ENCODE measurements around the gene CIBAR2. TPM values are rescaled to one million over a fixed set of nuclear protein-coding genes. Genes with fewer than 3 reads are reported as not detected.
A peak's percentile ranks its signal among the peaks of the same experiment; 100 is the strongest.

The CIBAR2 gene
- not detected for total RNA-seq

DNA sequence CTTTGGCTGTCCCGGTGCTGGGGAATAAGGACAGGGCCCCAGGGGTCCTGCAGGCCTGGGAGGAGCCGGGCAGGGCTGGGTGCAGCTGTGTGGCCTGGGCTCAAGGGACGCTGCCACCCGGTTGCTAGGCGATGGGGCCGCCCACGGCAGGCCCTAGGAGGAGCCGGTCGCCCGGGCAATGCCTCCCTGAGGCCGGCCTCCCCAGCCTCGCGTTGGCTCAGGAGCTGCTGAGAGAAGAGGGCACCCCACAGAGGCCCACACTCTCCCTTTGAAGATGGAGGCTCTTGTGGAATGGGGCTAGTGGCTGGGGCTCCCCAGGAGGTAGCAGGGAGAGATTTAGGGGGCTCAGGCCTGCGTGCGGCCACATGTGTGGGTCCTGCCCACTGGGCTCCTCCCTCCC lies at the start of gene CIBAR2:
Gene CIBAR2 (minus strand): TSS at position 109 of the 400 bp plus-strand sequence. CDS start 120 bp downstream, outside the sequence.
- DNase-seq (ENCODE audit: low spot score) = no peak

DNA sequence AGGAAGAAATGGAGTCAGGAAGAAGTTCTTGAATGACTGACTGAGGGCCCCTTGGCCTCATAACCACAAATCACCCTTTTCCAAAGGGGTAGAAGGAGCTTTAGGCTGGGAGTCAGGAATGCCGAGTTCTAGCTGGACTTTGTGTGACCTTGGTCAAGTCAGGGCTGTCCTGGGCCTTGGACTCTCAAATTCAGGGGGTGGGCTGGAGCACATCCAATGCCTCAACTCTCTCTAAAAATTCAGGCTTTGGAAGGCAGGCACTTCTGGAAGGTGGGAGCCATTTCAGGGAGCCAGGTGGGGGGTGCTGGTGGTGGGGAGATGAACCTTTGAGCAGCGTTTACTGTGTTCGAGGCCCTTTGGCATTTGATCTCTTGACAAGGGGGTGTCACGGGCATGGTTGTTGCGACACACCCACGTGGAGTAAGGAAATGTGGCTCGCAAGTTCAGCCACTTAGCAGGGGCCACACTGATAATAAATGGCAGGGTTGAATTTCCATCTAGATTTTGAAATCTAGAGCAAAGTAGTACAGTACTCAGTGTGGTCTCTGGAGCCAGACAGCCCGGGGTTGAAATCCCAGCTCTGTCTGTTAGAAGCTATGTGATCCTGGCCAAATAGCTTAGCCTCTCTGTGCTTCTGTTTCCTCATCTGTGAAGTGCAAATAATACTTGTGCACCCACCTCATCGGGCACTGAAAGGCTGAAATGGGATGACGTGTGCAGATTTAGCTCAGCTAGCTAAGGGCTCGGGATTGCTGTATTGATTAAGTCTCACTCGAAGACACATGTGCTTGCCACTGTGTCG lies 47.1 kb upstream of the CIBAR2 start:
- no peak for DNase-seq (ENCODE audit: low spot score)

DNA sequence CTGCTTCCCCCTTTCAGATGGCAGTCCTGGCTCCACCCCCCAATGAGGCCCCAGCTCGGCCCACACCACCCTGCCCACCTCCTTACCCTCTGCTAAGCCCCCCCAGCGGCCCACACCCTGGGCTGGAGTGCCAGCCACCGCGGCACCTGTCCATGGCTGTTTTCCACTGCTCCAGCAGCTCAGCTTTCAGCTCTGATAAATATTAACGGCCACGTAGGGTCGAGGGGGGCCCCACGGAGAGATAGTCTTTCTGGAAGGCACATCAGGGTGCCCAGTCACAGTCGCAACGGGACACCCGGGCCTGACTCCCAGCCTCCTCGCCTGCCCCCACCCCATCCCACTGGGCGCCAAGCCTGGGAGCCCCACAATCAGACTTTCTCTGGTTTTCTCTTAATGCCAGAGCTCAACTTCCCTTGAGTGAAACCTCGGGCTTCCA lies 46.5 kb upstream of the CIBAR2 start:
- DNase-seq (ENCODE audit: low spot score) = no peak

DNA sequence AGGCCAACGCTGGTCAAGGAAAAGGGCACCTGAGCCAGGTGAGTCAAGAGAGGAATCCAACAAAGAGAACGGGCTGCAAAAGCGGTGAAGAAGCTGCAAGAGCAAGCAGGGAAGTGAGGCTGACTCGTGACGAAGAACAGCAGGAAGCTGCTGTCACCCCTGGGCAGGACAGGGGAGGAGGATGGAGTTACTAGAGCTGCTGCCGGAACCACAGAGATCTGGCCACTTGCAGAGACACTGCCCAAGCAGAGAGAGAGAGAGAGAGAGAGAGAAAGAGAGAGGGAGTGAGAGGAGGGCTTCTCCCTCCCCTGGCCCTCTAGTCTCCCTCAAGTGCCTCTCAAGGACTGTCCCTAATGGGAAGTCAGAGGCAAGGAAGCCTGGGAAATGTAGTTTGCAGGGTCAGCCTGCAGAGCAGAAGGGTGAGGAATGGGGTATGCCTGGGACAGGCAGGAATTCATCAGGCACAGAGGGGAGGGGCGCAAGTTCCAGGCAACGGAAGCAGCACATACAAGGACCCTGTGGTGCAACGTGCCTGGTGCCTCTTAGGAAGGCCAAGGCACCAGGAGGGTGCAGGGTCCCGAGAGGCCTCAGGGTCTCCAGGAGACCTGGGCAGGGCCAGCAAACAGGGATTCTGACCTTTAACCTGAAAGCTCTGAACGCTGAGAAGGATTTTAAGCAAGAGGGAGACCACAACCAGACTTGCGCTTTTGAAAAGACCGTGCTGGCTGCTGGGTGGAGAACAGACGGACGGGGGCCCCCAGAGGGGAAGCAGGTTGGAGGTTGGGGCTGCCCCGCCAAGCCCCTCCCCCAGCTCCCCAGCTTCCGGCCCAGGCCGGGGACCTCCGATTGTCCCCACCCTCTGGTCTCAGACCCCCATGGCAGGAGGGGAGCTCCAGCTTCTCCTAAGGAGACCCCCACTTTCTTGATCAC lies 45.8 kb upstream of the CIBAR2 start:
- DNase-seq (ENCODE audit: low spot score) = no peak

DNA sequence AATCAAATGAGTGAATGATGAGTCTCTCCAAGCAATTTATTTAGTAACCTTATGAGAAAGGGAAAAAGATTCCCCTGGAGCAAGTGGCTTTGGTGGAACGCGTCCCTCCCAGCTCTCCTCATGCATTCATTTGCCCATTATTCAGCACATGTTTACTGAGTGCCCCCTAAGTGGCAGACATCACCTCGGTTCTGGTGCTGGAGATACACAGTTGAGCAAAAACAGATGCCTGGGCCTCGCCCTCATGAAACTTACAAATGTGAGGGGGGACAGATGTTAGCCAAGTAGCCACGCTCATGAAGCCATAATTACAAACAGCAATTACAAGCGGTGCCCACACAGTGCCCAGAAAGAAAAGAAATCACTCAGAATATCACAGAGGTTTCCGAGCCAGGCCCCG lies 45.1 kb upstream of the CIBAR2 start:
- no peak for DNase-seq (ENCODE audit: low spot score)

DNA sequence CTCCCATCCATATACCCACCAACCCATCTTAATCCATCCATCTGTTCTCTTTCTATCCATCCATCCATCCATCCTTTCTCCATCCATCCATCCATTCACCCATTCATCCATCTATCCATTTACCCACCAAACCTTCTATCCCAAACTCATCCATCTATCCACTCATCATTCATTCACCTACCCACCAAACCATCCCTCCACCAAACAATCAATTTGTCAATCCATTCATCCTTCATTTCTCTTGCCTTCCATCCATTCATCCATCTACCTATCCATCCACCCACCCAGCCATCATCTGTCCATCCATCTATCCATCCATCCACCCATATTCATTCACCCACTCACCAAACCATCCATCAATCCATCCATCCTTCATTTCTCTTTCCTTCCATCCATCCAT lies 44.6 kb upstream of the CIBAR2 start:
- no peak for DNase-seq (ENCODE audit: low spot score)

DNA sequence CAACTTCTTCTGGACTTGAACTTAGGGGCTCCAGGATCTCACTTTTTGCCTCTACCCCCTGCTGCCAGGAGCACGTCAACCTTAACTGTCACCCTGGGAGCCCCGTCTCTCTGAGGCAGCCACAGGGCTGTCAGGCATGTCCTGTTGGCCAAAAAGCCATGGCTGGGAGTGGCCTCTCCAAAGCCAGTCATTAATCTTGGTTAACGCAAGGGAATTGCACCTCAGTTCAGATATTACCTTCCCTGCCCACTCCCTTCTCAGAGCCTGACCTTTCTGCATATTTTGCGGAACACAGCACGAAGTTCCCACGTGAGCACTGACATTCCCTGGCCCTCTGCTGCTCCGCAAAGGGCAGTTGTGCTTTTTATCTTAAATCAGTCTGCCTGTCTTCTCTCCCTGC lies 44.2 kb upstream of the CIBAR2 start:
- no peak for DNase-seq (ENCODE audit: low spot score)

DNA sequence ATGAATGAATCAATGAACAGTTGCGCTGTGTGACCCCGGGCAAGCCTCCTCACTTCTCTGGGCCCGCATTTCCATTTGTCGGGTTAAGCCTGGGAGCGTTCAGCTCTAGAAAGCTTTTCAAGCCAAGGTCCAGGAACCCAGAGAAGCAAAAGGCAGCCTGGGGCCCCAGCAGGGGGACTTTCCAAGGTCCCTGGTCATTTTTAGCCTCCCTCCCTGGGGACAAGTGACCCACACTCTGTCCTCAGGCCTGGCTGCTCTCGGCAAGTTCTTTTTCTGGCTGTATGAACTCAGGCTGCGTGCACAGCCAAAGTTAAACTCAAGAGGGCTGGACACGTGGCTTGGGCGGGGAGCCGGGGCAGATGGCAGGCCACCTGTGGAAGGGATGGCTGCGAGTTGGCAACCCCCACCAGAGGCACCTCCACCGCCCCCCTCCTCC lies 41.4 kb upstream of the CIBAR2 start:
- no peak for DNase-seq (ENCODE audit: low spot score)

DNA sequence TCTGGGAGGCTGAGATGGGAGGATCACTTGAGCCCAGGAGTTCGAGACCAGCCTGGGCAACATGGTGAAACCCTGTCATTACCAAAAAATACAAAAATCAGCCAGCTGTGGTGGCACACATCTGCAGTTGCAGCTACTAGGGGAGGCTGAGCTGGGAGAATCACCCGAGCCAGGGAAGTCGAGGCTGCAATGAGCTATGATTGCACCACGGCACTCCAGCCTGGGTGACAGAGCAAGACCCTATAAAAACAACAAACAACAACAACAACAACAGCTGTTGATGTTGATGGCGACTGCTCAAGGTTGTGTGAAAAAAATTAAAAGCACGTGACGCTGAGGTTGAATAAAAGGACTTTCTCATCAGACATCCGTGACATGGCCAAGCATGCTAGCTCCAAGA lies 40.8 kb upstream of the CIBAR2 start:
- DNase-seq (ENCODE audit: low spot score) = no peak

DNA sequence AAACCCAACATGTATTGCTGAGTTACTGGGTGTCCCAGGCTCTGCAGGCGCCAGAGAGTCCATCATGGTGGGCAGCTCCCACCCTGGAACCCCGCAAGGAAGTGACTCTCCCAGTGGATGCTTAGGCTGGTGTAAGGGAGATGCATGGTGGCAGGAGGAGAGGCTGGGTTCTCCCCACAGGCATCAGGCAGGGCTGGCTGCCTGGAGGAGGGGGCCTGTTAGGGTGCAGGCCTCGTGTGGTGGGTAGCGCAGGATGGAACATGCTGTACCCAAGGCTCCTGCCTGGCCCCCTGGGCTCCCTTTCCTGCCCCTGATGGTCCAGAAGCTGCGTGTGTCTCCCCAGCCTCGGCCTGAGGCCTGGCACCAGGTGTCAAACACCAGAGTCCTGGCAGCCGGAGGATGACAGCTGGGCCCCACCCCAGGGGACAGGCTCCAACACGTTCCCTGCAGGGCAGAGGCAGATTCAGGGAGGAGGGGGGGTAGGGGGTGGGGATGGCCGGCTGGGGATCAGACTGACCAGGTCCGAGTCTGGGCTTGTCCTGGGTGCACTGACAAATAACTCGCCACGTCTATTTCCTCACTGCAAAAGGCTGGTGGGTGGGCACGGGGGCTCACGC lies 40.2 kb upstream of the CIBAR2 start:
- no peak for DNase-seq (ENCODE audit: low spot score)

DNA sequence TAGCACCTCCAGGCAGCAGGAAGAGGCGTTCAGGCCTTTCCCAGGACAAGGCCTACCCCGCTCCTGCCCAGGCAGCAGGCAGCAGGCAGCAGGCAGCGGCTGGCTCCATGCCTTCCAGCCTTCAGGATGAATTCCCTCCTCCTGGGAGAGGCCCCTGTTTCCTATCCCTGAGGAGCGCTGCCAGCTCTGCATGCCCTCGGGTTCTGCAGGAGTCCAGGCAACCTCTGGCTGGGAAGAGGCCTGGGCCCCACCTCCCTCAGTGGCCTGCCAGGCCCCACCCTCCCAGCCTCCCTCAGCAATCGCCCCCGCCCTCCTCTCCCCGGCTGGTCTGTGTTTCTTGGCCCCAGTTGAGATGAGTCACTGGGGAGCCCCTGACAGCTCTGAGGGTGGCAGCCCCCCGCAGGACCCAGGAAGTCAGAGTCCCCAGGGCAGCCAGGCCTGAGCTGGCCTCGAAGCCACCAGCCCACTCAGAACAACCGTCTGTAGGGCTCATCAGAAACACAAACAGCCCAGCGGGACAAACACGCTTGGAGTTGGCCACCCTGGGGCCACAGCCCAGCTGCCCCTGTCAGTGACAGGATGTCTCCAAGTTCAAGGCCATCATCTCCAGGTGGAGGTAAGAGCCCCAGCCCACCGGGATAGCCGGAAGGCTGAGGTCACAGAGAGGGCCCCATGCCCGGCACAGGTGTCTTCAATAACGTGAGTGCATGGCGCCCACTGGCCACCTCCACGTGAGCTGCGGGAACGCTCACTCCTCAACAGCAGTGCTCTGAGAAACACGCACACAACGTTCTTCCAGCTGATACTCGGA lies 39.5 kb upstream of the CIBAR2 start:
- DNase-seq (ENCODE audit: low spot score) = peak; percentile 76

DNA sequence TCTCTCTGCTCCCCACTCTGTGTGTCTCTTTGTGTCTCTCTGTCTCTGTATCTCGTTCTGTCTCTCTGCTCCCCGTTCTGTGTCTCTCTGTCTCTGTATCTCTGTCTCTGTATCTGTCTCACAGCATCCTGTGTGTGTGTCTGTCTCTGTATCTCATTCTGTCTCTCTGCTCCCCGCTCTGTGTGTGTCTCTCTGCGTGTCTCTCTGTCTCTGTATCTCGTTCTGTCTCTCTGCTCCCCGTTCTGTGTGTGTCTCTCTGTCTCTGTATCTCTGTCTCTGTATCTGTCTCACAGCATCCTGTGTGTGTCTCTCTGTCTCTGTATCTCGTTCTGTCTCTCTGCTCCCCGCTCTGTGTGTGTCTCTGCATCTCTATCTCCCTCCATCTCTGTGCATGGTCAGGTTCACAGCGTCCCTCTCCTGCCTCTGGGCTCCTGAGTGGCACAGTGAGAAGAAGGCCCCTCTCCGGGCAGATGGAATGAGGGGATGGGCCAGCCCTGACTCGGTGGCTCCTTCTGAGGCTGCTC lies 38.9 kb upstream of the CIBAR2 start:
- DNase-seq (ENCODE audit: low spot score) = no peak

DNA sequence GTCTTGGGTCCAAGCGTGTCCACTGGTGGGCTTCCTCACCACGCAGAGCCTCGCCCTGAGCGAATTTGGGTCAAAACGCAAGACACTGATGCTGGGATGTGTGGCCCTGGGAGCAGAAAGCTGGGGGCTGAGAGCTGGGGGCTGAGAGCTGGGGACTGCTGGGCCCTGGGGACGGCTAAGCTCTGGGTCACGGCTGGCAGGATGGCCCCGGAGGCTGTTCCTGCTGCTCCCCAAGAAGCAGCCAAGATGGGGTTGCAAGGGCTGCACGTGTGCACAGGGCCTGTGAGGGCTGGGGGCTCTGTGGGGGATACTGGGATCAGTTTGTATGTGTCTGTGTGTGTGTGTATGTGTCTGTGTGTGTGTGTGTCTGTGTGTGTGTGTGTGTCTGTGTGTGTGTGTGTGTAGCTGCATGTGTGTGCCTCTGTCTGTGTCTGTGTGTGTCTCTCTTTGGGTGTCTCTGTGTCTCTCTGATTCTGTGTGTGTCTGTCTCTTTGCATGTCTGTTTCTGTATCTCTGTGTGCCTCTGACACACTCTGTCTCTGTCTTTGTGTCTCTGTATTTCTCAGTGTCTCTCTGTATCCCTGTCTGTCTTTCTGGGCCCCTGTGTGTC lies 38.2 kb upstream of the CIBAR2 start:
- no peak for DNase-seq (ENCODE audit: low spot score)

DNA sequence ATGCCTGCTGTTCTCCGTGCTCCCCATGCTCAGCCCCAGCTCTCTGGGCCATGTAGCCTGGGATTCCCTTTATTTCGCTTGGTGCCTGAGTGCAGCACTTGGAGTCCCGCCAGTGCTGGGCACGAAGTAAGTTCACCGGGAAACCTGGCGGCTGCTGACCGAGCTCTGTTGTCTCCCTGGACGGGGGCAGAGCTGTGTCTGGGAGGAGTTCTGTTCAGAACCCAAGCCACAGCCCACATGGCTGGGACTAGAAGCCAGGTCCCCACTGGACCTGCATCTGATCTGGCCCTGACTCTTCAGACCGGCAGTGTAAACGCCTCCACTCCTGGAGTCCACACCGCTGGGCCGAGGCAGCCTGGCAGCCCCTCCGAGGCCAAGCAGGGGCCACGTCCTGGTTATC lies 37.5 kb upstream of the CIBAR2 start:
- no peak for DNase-seq (ENCODE audit: low spot score)

DNA sequence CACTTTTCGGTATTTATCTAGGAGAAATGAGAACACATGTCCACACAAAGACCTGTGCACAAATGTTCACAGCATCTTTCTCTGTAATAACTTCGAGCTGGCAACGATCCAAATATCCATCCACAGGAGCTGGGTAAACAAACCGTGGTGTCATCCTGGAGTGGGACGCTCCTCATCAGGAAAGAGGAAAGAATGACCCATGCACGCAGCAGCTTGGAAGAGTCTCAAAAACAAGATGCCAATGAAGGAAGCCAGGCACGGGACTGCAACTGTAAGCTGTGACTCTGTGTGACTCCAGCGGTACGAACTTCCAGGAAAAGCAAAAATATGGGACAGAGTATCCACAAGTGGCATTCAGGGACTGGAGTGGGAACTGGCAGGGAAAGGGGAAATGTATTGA lies 36.7 kb upstream of the CIBAR2 start:
- peak; percentile 33 for DNase-seq (ENCODE audit: low spot score)

DNA sequence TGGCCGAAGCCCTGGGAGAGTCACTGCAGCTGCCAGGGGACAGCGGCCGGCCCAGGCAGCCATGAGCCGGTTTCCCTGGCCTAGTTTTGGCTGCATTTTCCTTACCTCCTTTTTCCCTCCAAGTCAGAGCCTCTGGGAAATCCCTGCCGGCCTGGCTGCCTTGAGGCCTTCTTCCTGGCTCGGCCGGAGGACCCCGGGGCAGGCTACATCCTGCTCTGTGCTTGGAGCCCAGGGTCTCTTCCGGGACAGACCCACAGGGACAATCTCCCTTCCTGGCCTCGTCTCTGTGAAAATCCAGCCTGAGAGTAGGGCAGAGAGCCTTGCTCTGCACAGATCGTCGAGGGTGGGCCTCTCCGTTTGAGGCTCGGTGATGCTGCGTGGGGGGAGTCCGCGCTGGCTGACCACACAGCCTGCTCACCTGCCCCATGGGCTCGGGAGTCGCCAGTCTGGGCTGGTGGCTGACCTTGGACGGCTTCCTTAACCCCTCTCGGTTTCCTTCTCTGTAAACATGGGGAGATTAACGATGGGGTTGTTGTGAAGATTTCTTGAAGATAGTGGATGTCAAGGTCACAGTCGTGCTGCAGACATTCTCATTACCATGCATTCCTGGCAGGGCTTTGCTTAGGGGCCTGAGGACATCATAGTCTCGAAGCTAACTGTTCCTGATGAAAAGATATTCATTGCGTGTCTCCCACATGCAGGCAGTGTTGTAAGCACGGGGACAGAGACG lies 34.8 kb upstream of the CIBAR2 start:
- no peak for DNase-seq (ENCODE audit: low spot score)

DNA sequence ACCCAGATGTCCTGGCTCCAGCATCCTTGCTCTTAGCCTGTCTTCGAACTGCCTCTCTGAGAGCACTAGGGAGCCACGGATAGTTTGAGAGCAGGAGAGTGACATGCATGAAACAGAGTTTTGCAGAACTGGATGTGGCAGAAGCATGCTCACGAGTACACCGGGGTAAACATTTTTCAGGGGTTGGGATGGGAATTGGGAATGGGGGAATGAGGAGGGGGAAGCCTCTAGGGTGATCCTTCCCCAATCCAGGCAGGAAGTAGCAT lies 34.2 kb upstream of the CIBAR2 start:
- DNase-seq (ENCODE audit: low spot score) = no peak

DNA sequence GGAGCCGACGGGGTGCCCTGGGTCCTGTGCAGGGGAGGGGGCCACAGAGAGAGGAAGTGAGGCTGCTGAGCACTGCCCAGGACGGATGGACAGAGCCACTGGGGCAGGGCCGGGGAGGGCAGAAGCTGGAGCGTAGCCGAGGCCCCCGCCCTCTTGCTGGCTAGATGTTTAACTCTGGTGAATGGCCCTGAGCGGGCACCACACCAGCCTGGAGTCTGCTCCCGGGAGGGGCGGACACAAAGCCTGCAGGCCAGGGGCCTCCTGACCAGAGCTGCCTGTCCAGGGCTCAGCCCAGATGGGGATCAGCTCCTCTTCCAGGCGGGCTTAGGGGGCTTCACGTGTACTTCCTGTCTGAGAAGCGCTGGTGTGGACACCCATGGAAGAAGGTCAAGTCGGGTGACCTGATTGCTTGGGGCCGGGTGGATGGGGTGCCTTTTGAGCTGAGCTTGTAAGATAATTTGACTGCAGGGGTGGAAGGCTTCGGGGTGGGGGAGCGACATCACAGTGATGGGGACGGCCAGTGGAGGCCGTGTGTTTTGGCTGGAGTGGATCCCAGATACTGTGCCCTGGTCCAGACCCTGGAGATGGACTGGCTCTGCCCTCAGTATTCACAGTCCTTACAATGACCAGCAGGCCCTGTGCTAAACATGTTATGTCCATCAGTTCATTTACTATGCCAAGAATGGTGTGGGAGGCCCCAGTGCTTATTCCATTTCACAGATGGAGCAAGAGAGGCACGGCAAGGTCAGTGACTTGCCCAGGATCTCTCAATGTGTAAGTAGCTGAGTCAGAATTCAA lies 33.7 kb upstream of the CIBAR2 start:
- DNase-seq (ENCODE audit: low spot score) = no peak

DNA sequence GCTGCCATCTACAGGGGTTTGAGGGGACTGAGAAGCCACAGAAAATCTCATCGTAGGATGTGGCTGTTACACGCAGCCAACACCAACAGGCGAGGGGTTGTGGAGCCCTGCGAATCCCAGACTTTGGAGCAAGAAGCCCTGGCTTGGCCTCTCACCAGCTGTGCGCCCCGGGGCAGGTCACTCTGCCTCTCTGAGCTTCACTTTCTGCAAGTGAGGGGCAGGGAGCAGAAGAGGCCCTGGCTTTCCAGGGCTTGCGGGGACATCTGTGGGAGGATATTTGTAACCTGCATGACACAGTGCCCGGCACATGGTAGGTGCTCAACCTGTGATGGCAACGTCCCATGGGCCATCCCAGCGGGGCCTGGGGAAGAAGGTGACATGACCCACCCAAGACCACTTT lies 32.9 kb upstream of the CIBAR2 start:
- DNase-seq (ENCODE audit: low spot score) = no peak
